HG03095 (cell line): Measurements from ENCODE around the gene HSF5.

Experiments used
- ATAC-seq: cut with Tn5 transposase; IDR thresholded peaks from one replicate; pipeline ENCODE4 v1.9.1; 2021; ENCODE audit warnings: moderate library complexity; ENCODE audit not compliant: unreplicated experiment

The HSF5 gene

GRCh38 chr17:58371300-58371950 lies 116.8 kb downstream of the HSF5 start:
- ATAC-seq = no peak

DNA sequence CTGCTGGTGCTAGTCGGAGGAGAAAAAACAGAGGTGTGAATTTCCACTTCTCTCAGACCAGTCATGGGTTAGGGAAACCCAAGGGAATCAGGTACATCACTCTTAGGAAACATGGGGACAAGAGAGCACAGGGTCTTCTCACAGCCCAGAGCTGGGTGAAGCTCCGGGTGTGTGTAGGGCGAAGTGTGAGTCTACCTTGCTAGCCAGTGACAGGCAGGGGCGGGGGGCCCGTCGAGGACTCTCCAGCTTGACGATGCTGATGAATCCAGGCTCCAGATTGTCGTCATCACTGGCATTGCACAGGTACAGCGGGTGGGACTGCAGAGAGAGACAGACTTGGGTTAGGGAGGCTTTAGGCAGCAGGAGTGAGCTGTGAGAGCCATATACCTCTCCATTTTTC lies 117.5 kb downstream of the HSF5 start:
- ATAC-seq = no peak

DNA sequence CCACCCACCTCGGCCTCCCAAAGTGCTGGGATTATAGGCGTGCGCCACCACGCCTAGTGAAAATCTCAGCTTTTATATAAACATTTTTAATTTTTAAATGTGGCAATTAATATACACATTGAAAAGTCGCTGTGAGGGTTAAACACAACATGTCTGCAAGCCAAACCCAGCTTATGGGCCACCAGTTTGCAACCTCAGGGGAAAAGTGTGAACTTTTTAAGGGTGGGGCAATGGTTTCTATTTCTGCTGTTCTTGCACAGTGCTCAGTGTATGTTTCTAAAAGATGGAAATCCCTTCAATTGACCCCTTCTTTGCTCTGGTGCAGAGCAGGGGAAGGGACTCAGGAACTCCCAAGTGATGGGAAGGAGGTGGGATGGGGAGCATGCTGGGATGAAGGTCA lies 117.9 kb downstream of the HSF5 start:
- ATAC-seq = no peak
